ENCODE data around the gene CFB. TPM values are rescaled to one million over a fixed set of nuclear protein-coding genes. Genes with fewer than 3 reads are reported as not detected.

CFB gene
- total RNA-seq, 6 experiments from 2014 or later, result 1,939 to 4,112 (median 3,131) TPM

- no peaks in the 10 kb centered on the region for H3K27me3 ChIP-seq
- H3K9me3 ChIP-seq, result no peaks in the 10 kb centered on the region
- H3K36me3 ChIP-seq, result no peaks in the 10 kb centered on the region
- no peak overlapping the region for H3K27ac ChIP-seq
- TF ChIP-seq POLR2A (IDR thresholded peaks at IDR 0.05), result no peak
- no peak overlapping the region for H3K4me3 ChIP-seq
- ATAC-seq, result no peak
- peaks cover 0 to 7% (median 0%) of the 10 kb centered on the region in 4 donors for H3K4me1 ChIP-seq
- intact Hi-C loops (cut with DNase I), result no loop called here
- DNase-seq, result no peak
- WGBS (ENCODE audit: insufficient coverage, low coverage, low lambda C conversion rate, missing lambda C conversion rate), result 81% methylated on average over 7 of the region's 11 CpGs
Measured at GRCh38 chr6:31911826-31912585, 33.9 kb upstream of the CFB start.

- no peaks in the 10 kb centered on the region for H3K36me3 ChIP-seq
Measured at GRCh38 chr6:31915351-31915750, 30.5 kb upstream of the CFB start.

DNA sequence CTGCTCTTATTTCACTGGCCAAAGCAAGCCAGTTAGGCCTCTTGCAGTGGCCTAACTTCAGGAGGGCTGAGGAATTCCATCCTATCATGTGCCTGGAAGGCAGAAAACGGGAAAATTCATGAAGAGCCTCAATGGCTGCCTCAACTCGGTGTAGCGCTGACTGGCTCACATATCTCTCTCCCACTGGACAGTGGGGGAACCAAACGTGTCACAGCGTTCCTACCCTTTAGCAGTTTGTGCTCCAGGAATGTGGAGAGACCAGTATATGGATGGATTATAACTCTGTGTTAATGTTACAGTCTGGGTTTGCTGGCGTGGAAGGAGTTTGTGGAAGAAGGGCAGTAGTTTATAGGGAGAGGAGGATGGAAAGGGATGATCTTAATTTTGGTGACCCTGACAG, 30.1 kb upstream of the CFB start:
- Histone ChIP-seq H3K4me3 (no peak overlapping the region), H3K27ac (no peak overlapping the region), H3K9me3 (no peaks in the 10 kb centered on the region), H3K4me1 (no peaks in the 10 kb centered on the region), H3K36me3 (no peaks in the 10 kb centered on the region), H3K27me3 (no peaks in the 10 kb centered on the region)
- no peak for DNase-seq
- no peak for TF ChIP-seq POLR2A (IDR thresholded peaks at IDR 0.05)
- TF ChIP-seq, protein P1, sequence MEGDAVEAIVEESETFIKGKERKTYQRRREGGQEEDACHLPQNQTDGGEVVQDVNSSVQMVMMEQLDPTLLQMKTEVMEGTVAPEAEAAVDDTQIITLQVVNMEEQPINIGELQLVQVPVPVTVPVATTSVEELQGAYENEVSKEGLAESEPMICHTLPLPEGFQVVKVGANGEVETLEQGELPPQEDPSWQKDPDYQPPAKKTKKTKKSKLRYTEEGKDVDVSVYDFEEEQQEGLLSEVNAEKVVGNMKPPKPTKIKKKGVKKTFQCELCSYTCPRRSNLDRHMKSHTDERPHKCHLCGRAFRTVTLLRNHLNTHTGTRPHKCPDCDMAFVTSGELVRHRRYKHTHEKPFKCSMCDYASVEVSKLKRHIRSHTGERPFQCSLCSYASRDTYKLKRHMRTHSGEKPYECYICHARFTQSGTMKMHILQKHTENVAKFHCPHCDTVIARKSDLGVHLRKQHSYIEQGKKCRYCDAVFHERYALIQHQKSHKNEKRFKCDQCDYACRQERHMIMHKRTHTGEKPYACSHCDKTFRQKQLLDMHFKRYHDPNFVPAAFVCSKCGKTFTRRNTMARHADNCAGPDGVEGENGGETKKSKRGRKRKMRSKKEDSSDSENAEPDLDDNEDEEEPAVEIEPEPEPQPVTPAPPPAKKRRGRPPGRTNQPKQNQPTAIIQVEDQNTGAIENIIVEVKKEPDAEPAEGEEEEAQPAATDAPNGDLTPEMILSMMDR (IDR thresholded peaks at IDR 0.05), result no peak
- intact Hi-C loops (cut with DNase I), result no loop called here
- 80% methylated on average over 6 of the region's 6 CpGs for WGBS (ENCODE audit: insufficient coverage, low coverage, low lambda C conversion rate, missing lambda C conversion rate)
- ATAC-seq, result no peak

More at GRCh38 chr6:31915351-31915750, 30.5 kb upstream of the CFB start:
- H3K4me3 ChIP-seq, result no peak overlapping the region
- intact Hi-C loops (cut with DNase I), result no loop called here
- H3K27ac ChIP-seq, result no peak overlapping the region
- no peaks in the 10 kb centered on the region for H3K9me3 ChIP-seq
- no peaks in the 10 kb centered on the region for H3K27me3 ChIP-seq
- ATAC-seq (no peak), DNase-seq (no peak)
- TF ChIP-seq, protein P1 (IDR thresholded peaks at IDR 0.05), result no peak
- no peaks in the 10 kb centered on the region for H3K4me1 ChIP-seq

DNA sequence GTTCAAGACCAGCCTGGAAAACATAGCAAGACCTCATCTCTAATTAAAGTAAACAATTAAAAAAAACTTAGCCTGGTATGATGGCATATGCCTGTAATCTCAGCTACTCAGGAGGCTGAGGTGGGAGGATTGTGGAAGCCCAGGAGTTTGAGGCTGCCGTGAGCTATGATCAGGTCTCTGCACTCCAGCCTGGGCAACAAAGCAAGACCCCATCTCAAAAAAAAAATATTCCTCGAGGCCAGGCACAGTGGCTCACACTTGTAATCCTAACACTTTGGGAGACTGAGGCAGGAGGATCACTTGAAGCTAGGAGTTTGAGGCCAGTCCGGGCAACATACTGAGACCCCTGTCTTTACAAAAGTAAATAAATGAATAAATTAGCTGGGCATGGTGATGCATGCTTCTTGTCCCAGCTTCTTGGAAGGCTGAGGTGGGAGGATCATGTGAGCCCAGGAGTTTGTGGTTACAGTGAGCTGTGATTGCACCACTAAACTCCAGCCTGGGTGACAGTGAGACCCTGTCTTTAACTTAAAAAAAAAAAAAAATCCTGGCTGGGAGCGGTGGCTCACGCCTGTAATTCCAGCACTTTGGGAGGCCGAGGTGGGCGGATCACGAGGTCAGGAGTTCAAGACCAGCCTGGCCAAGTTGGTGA, 27.7 kb upstream of the CFB start:
- no peak for ATAC-seq
- no peak overlapping the region for H3K27ac ChIP-seq
- WGBS (ENCODE audit: insufficient coverage, low coverage, low lambda C conversion rate, missing lambda C conversion rate), result 79% methylated on average over 3 of the region's 8 CpGs

More for the DNA sequence above, 27.7 kb upstream of the CFB start:
- intact Hi-C loops (cut with DNase I), result no loop called here
- Histone ChIP-seq H3K9me3 (no peaks in the 10 kb centered on the region), H3K36me3 (no peaks in the 10 kb centered on the region), H3K27me3 (no peaks in the 10 kb centered on the region), H3K4me3 (no peak overlapping the region), H3K4me1 (no peaks in the 10 kb centered on the region)
- DNase-seq, result no peak
- TF ChIP-seq, protein P1 (IDR thresholded peaks at IDR 0.05), result no peak
- TF ChIP-seq POLR2A (IDR thresholded peaks at IDR 0.05), result no peak
